MCF 10A (cell line): ENCODE measurements around the gene EXOC6B. TPM values are rescaled to one million over a fixed set of nuclear protein-coding genes. Genes with fewer than 3 reads are reported as not detected.

Experiments
- BruUV-seq: library from RNA; stranded (reverse); fragments of 400-500 nt; replicated peaks from 2 replicates; lab custom pipeline; 2021; lab: Mats Ljungman, UMichigan
- CTCF ChIA-PET: fragments of 300-600 bp; sonication (Branson Sonifier 250); formaldehyde crosslinking; extraction: SDS; loops from one replicate; lab custom pipeline; 2021; ENCODE audit warnings: antibody characterized with exemption, inconsistent platforms; lab: Yijun Ruan, JAX
- POLR2A ChIA-PET: fragments of 300-600, 350-650 bp; sonication (Branson Sonifier 250); formaldehyde crosslinking; extraction: SDS; loops from one replicate; lab custom pipeline; 2020; ENCODE audit warnings: antibody characterized with exemption, inconsistent platforms; lab: Yijun Ruan, JAX
- DNase-seq: peaks from one replicate; pipeline ENCODE4 v3.0.0-alpha.2; 2018; ENCODE audit not compliant: unreplicated experiment
- H3K27ac Mint-ChIP-seq: one replicate; pipeline ENCODE4 v1.8.0; 2022; ENCODE audit warnings: mild to moderate bottlenecking, low read depth, mixed read lengths; ENCODE audit not compliant: unreplicated experiment
- H3K27me3 Mint-ChIP-seq: one replicate; pipeline ENCODE4 v1.8.0; 2022; ENCODE audit warnings: mixed read lengths; ENCODE audit not compliant: insufficient read depth, unreplicated experiment
- H3K36me3 Mint-ChIP-seq: one replicate; pipeline ENCODE4 v1.8.0; 2022; ENCODE audit warnings: mild to moderate bottlenecking, moderate library complexity, mixed read lengths; ENCODE audit not compliant: insufficient read depth, unreplicated experiment
- H3K4me1 Mint-ChIP-seq: one replicate; pipeline ENCODE4 v1.8.0; 2022; ENCODE audit warnings: mixed read lengths; ENCODE audit not compliant: insufficient read depth, unreplicated experiment
- H3K4me3 Mint-ChIP-seq: one replicate; pipeline ENCODE4 v1.8.0; 2022; ENCODE audit warnings: mild to moderate bottlenecking, moderate library complexity, mixed read lengths; ENCODE audit not compliant: unreplicated experiment
- H3K9me3 Mint-ChIP-seq: one replicate; pipeline ENCODE4 v1.8.0; 2022; ENCODE audit warnings: mixed read lengths; ENCODE audit not compliant: unreplicated experiment
- CTCF ChIP-seq: fragments of 200-600 bp; IDR thresholded peaks from one replicate; pipeline ENCODE4 v1.8.0; 2022; ENCODE audit warnings: antibody characterized with exemption, mild to moderate bottlenecking; ENCODE audit not compliant: unreplicated experiment
- intact Hi-C: fragments of 100-400 bp; cut with micrococcal nuclease; formaldehyde crosslinking; loops from 2 replicates; pipeline ENCODE4 v1.14.1; 2022
- total RNA-seq: library from RNA; stranded (reverse); gene quantifications from 2 replicates; pipeline ENCODE4 v1.2.3, GENCODE V29; 2022

The EXOC6B gene
- total RNA-seq, 1 experiment from 2014 or later: 24.7 TPM

GRCh38 chr2:72292433-72292832, 533.4 kb downstream of the EXOC6B start:
- CTCF ChIA-PET: no interaction called here
- no TSS peak for BruUV-seq
- Mint-ChIP-seq H3K36me3 (no peaks in the 10 kb centered on the region), H3K27ac (no peak overlapping the region), H3K27me3 (no peaks in the 10 kb centered on the region), H3K4me3 (no peak overlapping the region), H3K9me3 (peaks cover 5% of the 10 kb centered on the region), H3K4me1 (peaks cover 15% of the 10 kb centered on the region)
- no peak for DNase-seq
- POLR2A ChIA-PET: no interaction called here
- intact Hi-C loops: no loop called here
- TF ChIP-seq CTCF: no peak

- DNase-seq: no peak
- Mint-ChIP-seq H3K4me3 (no peak overlapping the region), H3K27ac (no peak overlapping the region), H3K36me3 (no peaks in the 10 kb centered on the region), H3K9me3 (no peaks in the 10 kb centered on the region), H3K4me1 (peaks cover 15% of the 10 kb centered on the region), H3K27me3 (no peaks in the 10 kb centered on the region)
- POLR2A ChIA-PET: interaction anchor here (0.6 kb wide), 1 partner anchor 104 kb away, joined by 3 read pairs; no protein-coding TSS in a partner anchor
- CTCF ChIA-PET: interaction anchor here (0.6 to 1.3 kb wide), 3 partner anchors 66 to 577 kb away, joined by 3 to 4 read pairs (median 3); no protein-coding TSS in a partner anchor
- TF ChIP-seq CTCF: no peak
- no TSS peak for BruUV-seq
- intact Hi-C loops: no loop called here
Measured at GRCh38 chr2:72291059-72291458, 534.8 kb downstream of the EXOC6B start.

- no peak overlapping the region for H3K27ac Mint-ChIP-seq
- TF ChIP-seq CTCF: no peak
- no peaks in the 10 kb centered on the region for H3K36me3 Mint-ChIP-seq
- POLR2A ChIA-PET: no interaction called here
- H3K27me3 Mint-ChIP-seq: no peaks in the 10 kb centered on the region
- no peaks in the 10 kb centered on the region for H3K9me3 Mint-ChIP-seq
- intact Hi-C loops: no loop called here
- H3K4me1 Mint-ChIP-seq: peaks cover 15% of the 10 kb centered on the region
- DNase-seq: no peak
- BruUV-seq: no TSS peak
- no peak overlapping the region for H3K4me3 Mint-ChIP-seq
- CTCF ChIA-PET: no interaction called here
Measured at GRCh38 chr2:72289736-72290135, 536.1 kb downstream of the EXOC6B start.

GRCh38 chr2:72289283-72289682, 536.5 kb downstream of the EXOC6B start:
- no peaks in the 10 kb centered on the region for H3K9me3 Mint-ChIP-seq
- POLR2A ChIA-PET: no interaction called here
- H3K27ac Mint-ChIP-seq: no peak overlapping the region

More at GRCh38 chr2:72289283-72289682, 536.5 kb downstream of the EXOC6B start:
- H3K27me3 Mint-ChIP-seq: no peaks in the 10 kb centered on the region
- no peak overlapping the region for H3K4me3 Mint-ChIP-seq
- peaks cover 15% of the 10 kb centered on the region for H3K4me1 Mint-ChIP-seq
- TF ChIP-seq CTCF: no peak
- no peaks in the 10 kb centered on the region for H3K36me3 Mint-ChIP-seq
- intact Hi-C loops: no loop called here
- BruUV-seq: no TSS peak
- no peak for DNase-seq
- CTCF ChIA-PET: no interaction called here
